ENCODE results near the gene TIMM10B. TPM values are rescaled to one million over a fixed set of nuclear protein-coding genes. Genes with fewer than 3 reads are reported as not detected.

Gene TIMM10B
- total RNA-seq, 1 experiment from 2014 or later, result 22.3 TPM

DNA sequence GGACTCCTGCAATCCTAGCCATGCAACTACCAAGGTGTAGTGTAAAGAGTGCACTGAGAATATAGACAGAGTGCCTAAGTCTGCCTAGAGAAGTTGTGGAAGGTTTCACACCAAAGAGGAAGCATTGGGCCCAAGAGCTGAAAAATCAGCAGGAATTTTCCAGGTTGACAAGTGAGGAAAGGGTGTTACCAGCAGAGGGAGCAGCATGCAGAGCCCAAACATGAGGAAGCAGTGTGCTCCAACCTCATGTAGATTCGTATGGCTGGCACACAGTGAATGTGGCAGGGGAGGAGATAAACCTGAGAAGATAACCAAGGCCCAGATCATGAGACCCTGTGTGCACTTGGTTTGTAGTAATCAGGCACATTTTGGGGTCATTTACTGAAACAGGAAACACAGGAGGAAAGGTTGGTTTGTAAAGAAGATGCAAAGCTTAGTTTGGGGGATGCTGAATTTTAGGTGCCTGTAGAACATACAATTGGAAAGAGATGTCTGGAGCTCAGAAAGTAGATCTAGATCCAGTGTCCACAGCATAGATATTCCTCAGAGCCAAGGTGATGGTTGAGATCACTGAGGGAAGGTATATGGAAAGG is 42.2 kb upstream of the TIMM10B start:
- Histone ChIP-seq H3F3A (ENCODE audit: insufficient read depth, low read depth) (no peaks in the 10 kb centered on the region), H4K20me1 (ENCODE audit: insufficient read depth) (no peaks in the 10 kb centered on the region), H3K4me3 (no peak overlapping the region), H3K27me3 (ENCODE audit: insufficient read depth, low read depth) (no peaks in the 10 kb centered on the region), H3K9me3 (ENCODE audit: insufficient read depth, low read depth) (no peaks in the 10 kb centered on the region), H3K4me1 (replicated peaks; ENCODE audit: insufficient read depth) (no peaks in the 10 kb centered on the region), H3K79me2 (ENCODE audit: low read depth) (no peaks in the 10 kb centered on the region), H2AFZ (no peak overlapping the region), H3K27ac (no peak overlapping the region), H3K4me2 (no peak overlapping the region), H3K36me3 (ENCODE audit: low read depth) (no peaks in the 10 kb centered on the region), H3K9me2 (ENCODE audit: insufficient read depth) (no peaks in the 10 kb centered on the region)
- no peak for TF ChIP-seq EZH2 (IDR thresholded peaks at IDR 0.05; ENCODE audit: low read depth)
- TF ChIP-seq, protein P1, sequence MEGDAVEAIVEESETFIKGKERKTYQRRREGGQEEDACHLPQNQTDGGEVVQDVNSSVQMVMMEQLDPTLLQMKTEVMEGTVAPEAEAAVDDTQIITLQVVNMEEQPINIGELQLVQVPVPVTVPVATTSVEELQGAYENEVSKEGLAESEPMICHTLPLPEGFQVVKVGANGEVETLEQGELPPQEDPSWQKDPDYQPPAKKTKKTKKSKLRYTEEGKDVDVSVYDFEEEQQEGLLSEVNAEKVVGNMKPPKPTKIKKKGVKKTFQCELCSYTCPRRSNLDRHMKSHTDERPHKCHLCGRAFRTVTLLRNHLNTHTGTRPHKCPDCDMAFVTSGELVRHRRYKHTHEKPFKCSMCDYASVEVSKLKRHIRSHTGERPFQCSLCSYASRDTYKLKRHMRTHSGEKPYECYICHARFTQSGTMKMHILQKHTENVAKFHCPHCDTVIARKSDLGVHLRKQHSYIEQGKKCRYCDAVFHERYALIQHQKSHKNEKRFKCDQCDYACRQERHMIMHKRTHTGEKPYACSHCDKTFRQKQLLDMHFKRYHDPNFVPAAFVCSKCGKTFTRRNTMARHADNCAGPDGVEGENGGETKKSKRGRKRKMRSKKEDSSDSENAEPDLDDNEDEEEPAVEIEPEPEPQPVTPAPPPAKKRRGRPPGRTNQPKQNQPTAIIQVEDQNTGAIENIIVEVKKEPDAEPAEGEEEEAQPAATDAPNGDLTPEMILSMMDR (conservative IDR thresholded peaks at IDR 0.05), result peak; percentile 54; the same call in 1 of the 2 replicates
- POLR2A ChIA-PET (ENCODE audit: unreplicated experiment), result no interaction called here
- intact Hi-C loops (cut with micrococcal nuclease; ENCODE audit: unreplicated experiment), result no loop called here
- CTCF ChIA-PET, result interaction anchor here (0.6 kb wide), 1 partner anchor 60 kb away, joined by 4 read pairs; no protein-coding TSS in a partner anchor
- DNase-seq, result peak in 1 of 2 experiments; percentile 25
- no TSS peak for BruUV-seq (replicated peaks)

DNA sequence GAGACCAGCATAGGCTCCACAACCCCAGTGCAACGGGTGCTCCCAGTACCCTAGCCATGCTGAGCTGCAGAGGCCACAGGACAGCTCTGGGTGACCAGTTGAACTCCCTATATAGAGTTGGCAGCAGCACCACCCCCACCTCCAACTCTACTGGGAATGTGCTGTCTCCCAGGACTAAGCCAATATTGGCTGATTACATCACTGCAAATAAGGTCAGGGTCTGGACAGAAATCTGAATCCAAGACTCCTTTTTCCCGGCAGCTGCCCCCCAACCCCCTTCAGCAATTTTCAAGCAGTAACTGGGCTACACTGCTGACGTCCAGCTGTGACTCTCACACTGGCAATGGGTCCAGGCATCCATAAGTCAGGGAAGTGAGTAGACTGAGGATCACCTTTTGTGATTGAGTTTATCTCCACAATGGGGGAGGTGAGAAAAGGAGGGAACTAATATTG is 40.4 kb upstream of the TIMM10B start, which contains the start of gene HPX:
HPX (minus strand) TSS at position 82 of the 453 bp plus-strand sequence; CDS start at position 58, 24 bp downstream.
- no peak for DNase-seq
- no peaks in the 10 kb centered on the region for H3K4me1 ChIP-seq (replicated peaks; ENCODE audit: insufficient read depth)
- H3K4me2 ChIP-seq, result no peak within 1 kb of the TSS
- H3K27me3 ChIP-seq (ENCODE audit: insufficient read depth, low read depth), result no peaks in the 10 kb centered on the region
- H3K9me3 ChIP-seq (ENCODE audit: insufficient read depth, low read depth), result no peaks in the 10 kb centered on the region
- no peak within 1 kb of the TSS for H3K27ac ChIP-seq
- ChIA-PET CTCF (no interaction called here), POLR2A (ENCODE audit: unreplicated experiment) (no interaction called here)
- no peaks in the 10 kb centered on the region for H3K79me2 ChIP-seq (ENCODE audit: low read depth)
- no peak within 1 kb of the TSS for H2AFZ ChIP-seq
- no peaks in the 10 kb centered on the region for H4K20me1 ChIP-seq (ENCODE audit: insufficient read depth)
- H3K4me3 ChIP-seq, result no peak within 1 kb of the TSS
- H3K9me2 ChIP-seq (ENCODE audit: insufficient read depth), result no peaks in the 10 kb centered on the region
- H3K36me3 ChIP-seq (ENCODE audit: low read depth), result no peaks in the 10 kb centered on the region
- no peaks in the 10 kb centered on the region for H3F3A ChIP-seq (ENCODE audit: insufficient read depth, low read depth)
- BruUV-seq (replicated peaks), result no TSS peak
- no peak for TF ChIP-seq EZH2 (IDR thresholded peaks at IDR 0.05; ENCODE audit: low read depth)
- TF ChIP-seq, protein P1 (conservative IDR thresholded peaks at IDR 0.05), result no peak
- intact Hi-C loops (cut with micrococcal nuclease; ENCODE audit: unreplicated experiment), result no loop called here

DNA sequence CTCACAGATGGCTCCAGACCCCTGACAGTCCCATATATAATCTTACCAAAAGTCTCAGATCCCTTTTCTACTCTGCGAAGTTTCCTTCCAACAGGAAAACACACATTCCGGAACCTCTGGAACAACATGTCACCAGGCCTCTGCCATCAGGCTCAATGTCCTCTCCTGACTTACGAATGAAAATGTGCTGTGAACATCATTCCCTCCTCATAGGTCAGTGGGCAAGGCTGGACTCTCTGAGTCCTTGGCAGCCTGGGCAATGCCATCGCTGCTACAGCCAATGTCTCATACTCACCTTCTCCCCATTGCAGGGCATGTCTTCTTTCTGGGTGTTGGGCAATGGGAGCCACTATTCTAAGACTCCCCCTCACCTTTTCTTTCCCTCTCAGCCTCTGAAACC is 38.9 kb upstream of the TIMM10B start:
- ChIA-PET CTCF (interaction anchor here (1.8 kb wide), 1 partner anchor 63 kb away, joined by 25 read pairs; no protein-coding TSS in a partner anchor), POLR2A (ENCODE audit: unreplicated experiment) (no interaction called here)
- Histone ChIP-seq H3K79me2 (ENCODE audit: low read depth) (no peaks in the 10 kb centered on the region), H3K4me3 (no peak overlapping the region), H3K27ac (no peak overlapping the region), H3K36me3 (ENCODE audit: low read depth) (no peaks in the 10 kb centered on the region), H3F3A (ENCODE audit: insufficient read depth, low read depth) (no peaks in the 10 kb centered on the region), H3K9me2 (ENCODE audit: insufficient read depth) (no peaks in the 10 kb centered on the region), H3K4me1 (replicated peaks; ENCODE audit: insufficient read depth) (no peaks in the 10 kb centered on the region), H3K4me2 (no peak overlapping the region), H4K20me1 (ENCODE audit: insufficient read depth) (no peaks in the 10 kb centered on the region), H2AFZ (no peak overlapping the region), H3K27me3 (ENCODE audit: insufficient read depth, low read depth) (no peaks in the 10 kb centered on the region), H3K9me3 (ENCODE audit: insufficient read depth, low read depth) (no peaks in the 10 kb centered on the region)
- DNase-seq, result no peak
- intact Hi-C loops (cut with micrococcal nuclease; ENCODE audit: unreplicated experiment), result no loop called here
- no peak for TF ChIP-seq EZH2 (IDR thresholded peaks at IDR 0.05; ENCODE audit: low read depth)
- TF ChIP-seq, protein P1 (conservative IDR thresholded peaks at IDR 0.05), result no peak
- no TSS peak for BruUV-seq (replicated peaks)

Data from PC-9 (cell line).